Calu3 (cell line): ENCODE data around the gene SECISBP2L. TPM values are rescaled to one million over a fixed set of nuclear protein-coding genes. Genes with fewer than 3 reads are reported as not detected.
A peak's percentile ranks its signal among the peaks of the same experiment; 100 is the strongest.

ENCODE experiments used
- BruUV-seq: library from RNA; stranded (reverse); fragments of 400-500 nt; replicated peaks from 2 replicates; lab custom pipeline; 2021; lab: Mats Ljungman, UMichigan
- CTCF ChIA-PET: fragments of 300-600 bp; sonication (Branson Sonifier 250); formaldehyde crosslinking; loops from one replicate; lab custom pipeline; 2022; ENCODE audit warnings: antibody characterized with exemption; lab: Charles Lee
- DNase-seq: peaks from one replicate; pipeline ENCODE4 v3.0.0; 2022
- H3K27ac Mint-ChIP-seq: one replicate; pipeline ENCODE4 v1.8.0; 2022; ENCODE audit warnings: mixed read lengths; ENCODE audit not compliant: unreplicated experiment
- H3K27me3 Mint-ChIP-seq: one replicate; pipeline ENCODE4 v1.8.0; 2022; ENCODE audit warnings: mixed read lengths; ENCODE audit not compliant: unreplicated experiment
- H3K36me3 Mint-ChIP-seq: one replicate; pipeline ENCODE4 v1.8.0; 2022; ENCODE audit warnings: mild to moderate bottlenecking, moderate library complexity, mixed read lengths; ENCODE audit not compliant: insufficient read depth, unreplicated experiment
- H3K4me1 Mint-ChIP-seq: one replicate; pipeline ENCODE4 v1.8.0; 2022; ENCODE audit warnings: mild to moderate bottlenecking, low read depth, mixed read lengths; ENCODE audit not compliant: unreplicated experiment
- H3K4me3 Mint-ChIP-seq: one replicate; pipeline ENCODE4 v1.8.0; 2022; ENCODE audit warnings: mild to moderate bottlenecking, low read depth, moderate library complexity, mixed read lengths; ENCODE audit not compliant: unreplicated experiment
- H3K9me3 Mint-ChIP-seq: one replicate; pipeline ENCODE4 v1.8.0; 2022; ENCODE audit warnings: low read depth, mixed read lengths; ENCODE audit not compliant: unreplicated experiment
- intact Hi-C: fragments of 100-400 bp; cut with micrococcal nuclease; formaldehyde crosslinking; loops from one replicate; pipeline ENCODE4 v1.10.0; 2022; ENCODE audit not compliant: unreplicated experiment
- total RNA-seq: library from RNA; stranded (reverse); gene quantifications from 2 replicates; pipeline ENCODE4 v1.2.3, GENCODE V29; 2022
- TF ChIP-seq, protein P1 (sequence below): fragments of 200-600 bp; IDR thresholded peaks from one replicate; pipeline ENCODE4 v1.8.0; 2022; ENCODE audit warnings: antibody characterized with exemption; ENCODE audit not compliant: unreplicated experiment

Gene SECISBP2L
- total RNA-seq, 1 experiment from 2014 or later, result 32.6 TPM

DNA sequence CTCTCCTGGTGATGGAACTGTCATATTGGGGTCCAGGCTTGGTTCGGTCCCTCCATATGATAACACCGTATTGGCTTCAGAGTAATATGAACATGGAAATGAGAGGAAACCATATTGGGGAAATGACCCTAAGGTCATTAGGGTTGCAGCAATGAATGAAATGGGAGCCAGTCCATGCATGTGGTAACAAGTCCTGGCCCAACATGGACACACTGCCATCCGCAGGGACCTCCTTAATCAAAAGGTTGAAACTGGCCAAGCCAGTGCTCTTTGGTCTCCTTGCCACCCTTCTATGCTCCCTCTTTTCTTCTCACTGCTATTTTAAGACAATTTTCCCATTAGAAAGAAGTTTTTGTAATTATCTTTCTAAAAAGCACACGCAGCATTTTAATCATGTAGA, 90.9 kb downstream of the SECISBP2L start:
- intact Hi-C loops, result no loop called here
- Mint-ChIP-seq H3K27ac (no peak overlapping the region), H3K4me1 (no peaks in the 10 kb centered on the region), H3K9me3 (no peaks in the 10 kb centered on the region), H3K27me3 (no peaks in the 10 kb centered on the region), H3K36me3 (no peaks in the 10 kb centered on the region), H3K4me3 (no peak overlapping the region)
- no TSS peak for BruUV-seq
- DNase-seq, result no peak
- TF ChIP-seq, protein P1, sequence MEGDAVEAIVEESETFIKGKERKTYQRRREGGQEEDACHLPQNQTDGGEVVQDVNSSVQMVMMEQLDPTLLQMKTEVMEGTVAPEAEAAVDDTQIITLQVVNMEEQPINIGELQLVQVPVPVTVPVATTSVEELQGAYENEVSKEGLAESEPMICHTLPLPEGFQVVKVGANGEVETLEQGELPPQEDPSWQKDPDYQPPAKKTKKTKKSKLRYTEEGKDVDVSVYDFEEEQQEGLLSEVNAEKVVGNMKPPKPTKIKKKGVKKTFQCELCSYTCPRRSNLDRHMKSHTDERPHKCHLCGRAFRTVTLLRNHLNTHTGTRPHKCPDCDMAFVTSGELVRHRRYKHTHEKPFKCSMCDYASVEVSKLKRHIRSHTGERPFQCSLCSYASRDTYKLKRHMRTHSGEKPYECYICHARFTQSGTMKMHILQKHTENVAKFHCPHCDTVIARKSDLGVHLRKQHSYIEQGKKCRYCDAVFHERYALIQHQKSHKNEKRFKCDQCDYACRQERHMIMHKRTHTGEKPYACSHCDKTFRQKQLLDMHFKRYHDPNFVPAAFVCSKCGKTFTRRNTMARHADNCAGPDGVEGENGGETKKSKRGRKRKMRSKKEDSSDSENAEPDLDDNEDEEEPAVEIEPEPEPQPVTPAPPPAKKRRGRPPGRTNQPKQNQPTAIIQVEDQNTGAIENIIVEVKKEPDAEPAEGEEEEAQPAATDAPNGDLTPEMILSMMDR, result no peak
- CTCF ChIA-PET, result no interaction called here

DNA sequence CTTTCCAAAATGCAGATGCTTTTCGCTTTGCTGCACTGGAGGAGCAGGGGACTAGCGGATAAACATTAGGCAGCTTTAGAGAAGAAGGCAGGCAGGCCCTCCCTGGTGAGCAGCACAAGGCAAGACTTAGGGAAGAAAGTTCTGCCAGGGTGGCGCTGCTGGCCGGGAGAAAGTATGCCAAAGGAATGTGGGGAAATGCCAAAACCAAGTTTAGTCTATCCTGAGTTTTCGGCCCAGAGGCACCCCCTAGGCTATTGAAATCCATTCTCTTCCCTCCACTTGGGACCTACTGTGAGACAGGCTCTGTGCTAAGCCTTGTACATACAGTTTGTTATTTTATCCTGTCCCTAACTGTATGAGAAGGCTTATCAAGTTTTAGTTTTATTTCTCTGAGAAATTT, 91.7 kb downstream of the SECISBP2L start:
- intact Hi-C loops, result no loop called here
- no peak overlapping the region for H3K4me3 Mint-ChIP-seq
- H3K4me1 Mint-ChIP-seq, result no peaks in the 10 kb centered on the region
- BruUV-seq, result no TSS peak
- H3K27ac Mint-ChIP-seq, result no peak overlapping the region
- CTCF ChIA-PET, result no interaction called here
- no peaks in the 10 kb centered on the region for H3K36me3 Mint-ChIP-seq
- TF ChIP-seq, protein P1, result no peak
- H3K27me3 Mint-ChIP-seq, result no peaks in the 10 kb centered on the region
- H3K9me3 Mint-ChIP-seq, result no peaks in the 10 kb centered on the region
- no peak for DNase-seq

DNA sequence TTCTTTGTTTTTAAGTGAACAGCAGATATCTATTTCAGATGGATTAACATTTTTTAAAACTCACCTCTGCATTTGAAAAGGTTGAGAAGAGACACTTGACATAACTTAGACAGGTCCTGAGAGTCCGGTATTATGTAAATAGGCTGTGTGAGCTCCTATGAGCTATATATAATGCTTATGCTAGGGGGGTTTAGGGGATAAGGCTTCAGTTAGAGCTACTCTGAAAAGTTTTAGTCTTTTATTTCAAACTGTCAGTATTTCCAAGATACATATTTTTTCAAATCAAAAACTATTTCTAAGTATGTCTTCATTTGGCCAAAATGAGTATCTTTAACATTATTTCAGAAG, 99.4 kb downstream of the SECISBP2L start:
- Mint-ChIP-seq H3K36me3 (no peaks in the 10 kb centered on the region), H3K27ac (peak overlapping the region; percentile 95), H3K9me3 (peaks cover 3% of the 10 kb centered on the region), H3K27me3 (no peaks in the 10 kb centered on the region), H3K4me3 (no peak overlapping the region), H3K4me1 (peaks cover 19% of the 10 kb centered on the region)
- TF ChIP-seq, protein P1, result no peak
- intact Hi-C loops, result loop anchor here (2.0 kb wide), 2 partner anchors 16 to 76 kb away; partner anchors contain the start of gene SHC4
- no peak for DNase-seq
- CTCF ChIA-PET, result interaction anchor here (1.4 kb wide), 1 partner anchor 29 kb away, joined by 4 read pairs; no protein-coding TSS in a partner anchor
- BruUV-seq, result no TSS peak

DNA sequence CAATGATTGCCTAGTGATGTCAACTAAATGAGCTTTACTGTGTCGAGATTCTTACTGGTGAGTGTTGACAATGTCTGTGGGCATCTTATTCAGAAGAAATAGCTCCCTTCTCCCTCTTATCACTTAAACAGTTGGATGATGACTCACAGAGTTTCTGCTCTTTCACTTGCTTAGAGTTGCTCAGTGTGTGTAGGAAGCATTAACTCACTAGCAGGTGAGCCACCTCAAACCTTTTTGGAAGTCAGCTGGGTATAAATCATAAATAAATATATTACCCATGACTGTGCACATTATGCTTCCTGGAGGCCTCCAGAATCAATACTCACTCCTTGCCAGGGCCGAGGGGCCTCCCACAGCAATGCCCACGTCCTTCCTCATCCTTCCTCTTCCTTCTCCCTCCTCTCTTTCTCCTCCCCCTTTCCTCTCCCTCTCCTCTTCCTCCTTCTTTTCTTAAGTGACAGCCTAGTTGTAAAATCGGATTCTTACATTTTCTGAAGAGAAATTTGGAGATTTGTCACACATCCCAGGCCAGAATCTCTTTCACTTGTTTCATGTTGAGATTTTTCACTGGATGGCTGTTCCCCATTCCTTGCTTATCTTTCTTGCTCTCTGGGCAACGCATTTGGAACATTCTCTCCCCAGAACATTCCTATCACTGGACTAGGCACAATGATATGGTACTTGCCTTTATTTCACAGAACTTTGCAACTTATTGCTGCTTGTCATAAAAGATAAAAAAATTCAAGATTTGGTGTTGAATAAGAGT, 100.0 kb downstream of the SECISBP2L start:
- H3K4me3 Mint-ChIP-seq, result no peak overlapping the region
- CTCF ChIA-PET, result interaction anchor here (0.9 to 1.5 kb wide), 7 partner anchors 16 to 84 kb away, joined by 3 to 6 read pairs (median 5); partner anchors contain the start of gene EID1
- no TSS peak for BruUV-seq

More for the DNA sequence above, 100.0 kb downstream of the SECISBP2L start:
- Mint-ChIP-seq H3K27me3 (no peaks in the 10 kb centered on the region), H3K4me1 (peaks cover 21% of the 10 kb centered on the region), H3K27ac (peak overlapping the region; percentile 95), H3K9me3 (peaks cover 3% of the 10 kb centered on the region), H3K36me3 (no peaks in the 10 kb centered on the region)
- DNase-seq, result peak; percentile 66
- TF ChIP-seq, protein P1, result no peak
- intact Hi-C loops, result loop anchor here (2.0 kb wide), 2 partner anchors 17 to 75 kb away; partner anchors contain the start of gene SHC4
